ENCODE data around the gene MSANTD2. TPM values are rescaled to one million over a fixed set of nuclear protein-coding genes. Genes with fewer than 3 reads are reported as not detected.

The MSANTD2 gene
- polyA plus RNA-seq, 1 experiment = 3.4 TPM

DNA sequence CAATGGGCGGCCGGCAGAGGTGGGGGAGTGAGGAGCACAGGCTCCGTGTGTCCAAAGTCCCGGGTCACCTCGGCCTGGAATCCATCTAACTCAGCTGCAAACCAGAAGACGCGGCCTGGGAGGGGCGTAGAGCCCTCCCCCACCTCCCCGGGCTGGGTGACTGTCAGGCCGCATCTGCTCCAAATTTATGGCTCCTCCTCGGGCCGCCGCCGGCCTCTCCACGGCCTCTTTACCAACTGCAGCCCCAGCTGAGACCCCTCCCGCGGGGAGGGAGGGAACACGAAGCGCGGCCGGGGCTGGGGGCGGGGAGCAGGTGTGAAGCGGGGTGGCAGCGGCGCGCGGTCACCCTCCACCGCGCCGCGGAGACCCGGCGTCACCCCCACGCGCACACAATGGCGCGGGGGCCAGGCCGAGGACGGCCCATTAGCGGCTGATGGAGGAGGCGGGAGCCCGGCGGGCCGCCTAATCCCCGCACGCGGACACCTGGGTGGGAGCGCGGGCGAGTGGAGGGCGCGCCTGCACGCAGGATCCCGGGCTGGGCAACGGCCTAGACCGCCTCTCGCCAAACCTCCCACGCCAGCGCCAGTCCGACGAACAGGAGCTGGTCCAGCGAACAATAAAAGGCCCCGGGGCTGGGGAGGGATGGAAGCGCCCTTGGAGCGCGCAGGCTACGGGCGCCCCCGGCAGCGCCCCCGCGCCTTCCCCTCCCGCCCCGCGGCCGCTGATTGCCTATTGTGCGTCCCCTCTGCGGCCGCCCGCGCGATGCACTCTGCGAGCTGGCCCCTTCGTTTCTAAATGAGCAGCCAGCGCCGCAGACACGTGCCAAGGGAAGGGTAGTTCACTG is 39.1 kb upstream of the MSANTD2 start:
- no peak for DNase-seq (ENCODE audit: low read depth)
- H3K4me3 ChIP-seq (ENCODE audit: low read depth, low read length) = peak overlapping the region; percentile 21
- H3K36me3 ChIP-seq (ENCODE audit: control insufficient read depth, insufficient read depth, low read length) = no peaks in the 10 kb centered on the region
- ChIA-PET POLR2A (no interaction called here), CTCF (interaction anchor here (0.8 to 5.8 kb wide), 6 partner anchors 14 to 169 kb away, joined by 3 to 65 read pairs (median 8); partner anchors contain the start of genes ROBO3, SIAE and SPA17)
- peaks cover 47% of the 10 kb centered on the region for H3K27me3 ChIP-seq (ENCODE audit: control insufficient read depth, insufficient read depth, low read length)
- TF ChIP-seq, protein P1, sequence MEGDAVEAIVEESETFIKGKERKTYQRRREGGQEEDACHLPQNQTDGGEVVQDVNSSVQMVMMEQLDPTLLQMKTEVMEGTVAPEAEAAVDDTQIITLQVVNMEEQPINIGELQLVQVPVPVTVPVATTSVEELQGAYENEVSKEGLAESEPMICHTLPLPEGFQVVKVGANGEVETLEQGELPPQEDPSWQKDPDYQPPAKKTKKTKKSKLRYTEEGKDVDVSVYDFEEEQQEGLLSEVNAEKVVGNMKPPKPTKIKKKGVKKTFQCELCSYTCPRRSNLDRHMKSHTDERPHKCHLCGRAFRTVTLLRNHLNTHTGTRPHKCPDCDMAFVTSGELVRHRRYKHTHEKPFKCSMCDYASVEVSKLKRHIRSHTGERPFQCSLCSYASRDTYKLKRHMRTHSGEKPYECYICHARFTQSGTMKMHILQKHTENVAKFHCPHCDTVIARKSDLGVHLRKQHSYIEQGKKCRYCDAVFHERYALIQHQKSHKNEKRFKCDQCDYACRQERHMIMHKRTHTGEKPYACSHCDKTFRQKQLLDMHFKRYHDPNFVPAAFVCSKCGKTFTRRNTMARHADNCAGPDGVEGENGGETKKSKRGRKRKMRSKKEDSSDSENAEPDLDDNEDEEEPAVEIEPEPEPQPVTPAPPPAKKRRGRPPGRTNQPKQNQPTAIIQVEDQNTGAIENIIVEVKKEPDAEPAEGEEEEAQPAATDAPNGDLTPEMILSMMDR (IDR thresholded peaks at IDR 0.05; ENCODE audit: insufficient read depth, low read depth, low read length) = no peak

DNA sequence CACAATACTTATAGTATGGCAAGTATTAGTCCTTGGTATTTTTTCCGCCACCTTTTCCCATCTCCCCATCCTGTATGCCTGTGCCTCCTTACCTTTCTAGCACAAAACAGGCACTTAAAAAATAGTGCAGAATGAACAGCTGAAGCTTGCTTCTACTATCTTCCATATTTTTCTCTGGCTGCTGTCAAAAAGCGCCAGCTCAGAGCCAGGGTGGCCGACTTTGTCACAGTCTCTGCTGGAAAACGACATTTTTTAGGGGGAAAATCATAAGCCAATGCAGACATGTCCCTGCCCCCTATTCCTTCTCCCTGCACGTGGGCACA is 38.6 kb upstream of the MSANTD2 start:
- Histone ChIP-seq H3K36me3 (ENCODE audit: control insufficient read depth, insufficient read depth, low read length) (no peaks in the 10 kb centered on the region), H3K4me3 (ENCODE audit: low read depth, low read length) (no peak overlapping the region), H3K27me3 (ENCODE audit: control insufficient read depth, insufficient read depth, low read length) (peaks cover 45% of the 10 kb centered on the region)
- TF ChIP-seq, protein P1 (IDR thresholded peaks at IDR 0.05; ENCODE audit: insufficient read depth, low read depth, low read length) = no peak
- DNase-seq (ENCODE audit: low read depth) = no peak
- CTCF ChIA-PET = interaction anchor here (1.0 to 5.8 kb wide), 13 partner anchors 8 to 168 kb away, joined by 3 to 65 read pairs (median 6); partner anchors contain the start of genes ESAM, ROBO3, SIAE and SPA17
- POLR2A ChIA-PET = no interaction called here

DNA sequence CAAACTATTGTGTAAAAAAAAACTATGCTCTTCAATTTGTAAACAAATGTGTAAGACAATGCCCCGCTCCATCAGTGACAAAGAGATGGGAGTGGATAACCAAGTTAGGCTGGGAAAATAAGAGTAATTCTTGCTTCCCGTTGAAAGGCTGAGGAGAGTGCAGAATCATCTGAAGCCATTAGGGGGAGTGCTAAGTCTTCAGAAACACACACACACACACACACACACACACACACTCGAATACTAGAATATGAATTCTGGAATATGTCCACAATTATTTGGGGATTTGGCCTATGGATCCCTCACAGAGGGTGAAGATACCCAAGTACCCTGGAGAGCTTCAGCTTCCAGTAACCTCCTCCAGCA is 37.3 kb upstream of the MSANTD2 start:
- ChIA-PET POLR2A (no interaction called here), CTCF (interaction anchor here (0.7 to 5.8 kb wide), 35 partner anchors 9 to 197 kb away, joined by 3 to 65 read pairs (median 4); partner anchors contain the start of genes CCDC15, ESAM, MSANTD2 and ROBO3)
- peak; percentile 31 for DNase-seq (ENCODE audit: low read depth)
- peaks cover 34% of the 10 kb centered on the region for H3K27me3 ChIP-seq (ENCODE audit: control insufficient read depth, insufficient read depth, low read length)
- no peak overlapping the region for H3K4me3 ChIP-seq (ENCODE audit: low read depth, low read length)
- H3K36me3 ChIP-seq (ENCODE audit: control insufficient read depth, insufficient read depth, low read length) = no peaks in the 10 kb centered on the region
- TF ChIP-seq, protein P1 (IDR thresholded peaks at IDR 0.05; ENCODE audit: insufficient read depth, low read depth, low read length) = peak; percentile 76

DNA sequence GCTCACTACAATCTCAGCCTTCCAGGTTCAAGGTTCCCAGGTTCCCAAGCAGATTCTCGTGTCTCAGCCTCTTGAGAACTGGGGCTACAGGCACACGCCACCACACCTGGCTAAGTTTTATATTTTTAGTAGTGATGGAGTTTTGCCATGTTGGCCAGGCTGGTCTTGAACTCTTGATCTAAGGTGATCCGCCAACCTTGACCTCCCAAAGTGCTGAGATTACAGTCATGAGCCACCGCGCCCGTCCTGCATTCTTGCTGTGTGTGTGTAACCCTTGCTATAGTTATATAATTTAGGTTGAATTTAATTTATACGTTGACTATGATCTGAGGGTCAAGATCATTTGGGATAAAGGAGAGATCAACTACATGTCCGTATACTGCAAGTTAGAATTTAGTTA is 35.7 kb upstream of the MSANTD2 start:
- H3K27me3 ChIP-seq (ENCODE audit: control insufficient read depth, insufficient read depth, low read length) = peaks cover 25% of the 10 kb centered on the region
- ChIA-PET POLR2A (no interaction called here), CTCF (interaction anchor here (0.6 to 5.8 kb wide), 12 partner anchors 22 to 1421 kb away, joined by 3 to 65 read pairs (median 4); partner anchors contain the start of gene ESAM)
- no peak for DNase-seq (ENCODE audit: low read depth)
- H3K36me3 ChIP-seq (ENCODE audit: control insufficient read depth, insufficient read depth, low read length) = no peaks in the 10 kb centered on the region
- no peak overlapping the region for H3K4me3 ChIP-seq (ENCODE audit: low read depth, low read length)
- TF ChIP-seq, protein P1 (IDR thresholded peaks at IDR 0.05; ENCODE audit: insufficient read depth, low read depth, low read length) = no peak

DNA sequence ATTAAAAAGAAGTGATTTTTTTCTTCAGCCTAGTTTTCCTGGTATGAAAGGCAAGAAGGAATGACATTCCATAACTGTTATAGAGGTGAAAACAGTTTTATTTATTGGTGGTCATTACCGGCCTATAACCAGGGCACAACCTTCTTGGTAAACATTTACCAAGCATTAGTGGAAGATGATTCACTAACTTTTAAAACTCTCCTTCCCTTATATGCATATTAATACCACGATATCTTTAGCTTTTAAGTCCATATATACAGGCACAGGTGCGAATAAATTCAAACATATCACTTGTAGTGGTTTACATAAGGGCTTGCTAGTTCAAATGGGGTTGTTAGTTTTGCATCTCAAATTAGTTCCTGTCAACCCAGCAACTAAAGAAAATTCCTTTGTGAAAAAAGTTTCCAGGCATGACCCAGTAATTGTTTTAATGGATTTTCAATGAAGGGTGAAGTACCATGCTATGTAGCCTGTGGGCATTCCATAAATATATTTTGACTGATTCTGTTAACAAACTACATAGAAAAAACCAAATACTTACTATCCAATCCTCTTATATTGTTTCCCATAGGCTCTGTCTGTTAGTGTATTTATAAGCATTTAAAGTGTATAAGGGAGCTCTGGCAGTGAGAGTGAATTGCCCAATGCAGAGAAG is 34.4 kb upstream of the MSANTD2 start:
- Histone ChIP-seq H3K27me3 (ENCODE audit: control insufficient read depth, insufficient read depth, low read length) (peaks cover 17% of the 10 kb centered on the region), H3K4me3 (ENCODE audit: low read depth, low read length) (no peak overlapping the region), H3K36me3 (ENCODE audit: control insufficient read depth, insufficient read depth, low read length) (no peaks in the 10 kb centered on the region)
- DNase-seq (ENCODE audit: low read depth) = no peak
- TF ChIP-seq, protein P1 (IDR thresholded peaks at IDR 0.05; ENCODE audit: insufficient read depth, low read depth, low read length) = no peak
- POLR2A ChIA-PET = no interaction called here
- CTCF ChIA-PET = interaction anchor here (0.7 to 5.8 kb wide), 4 partner anchors 76 to 308 kb away, joined by 3 to 65 read pairs (median 4); no protein-coding TSS in a partner anchor

Data from BJ (cell line).